ENCODE results near the gene PPP2R2C.

The PPP2R2C gene

GRCh38 chr4:6391186-6391851 is 81.1 kb downstream of the PPP2R2C start:
- TF ChIP-seq EZH2 (IDR thresholded peaks at IDR 0.05; ENCODE audit: borderline replicate concordance, low read depth, low read length, severe bottlenecking) = no peak
- no peak overlapping the region for H3K27ac ChIP-seq (ENCODE audit: low read length)
- no peaks in the 10 kb centered on the region; the same call in 1 of the 2 replicates for H4K20me1 ChIP-seq (ENCODE audit: insufficient read depth, low read length)
- no peak overlapping the region for H3K4me3 ChIP-seq (ENCODE audit: low read depth in 1 of 2, low read length in 2 of 2)
- no peak overlapping the region for H3K9ac ChIP-seq (ENCODE audit: low read depth, low read length)
- H2AFZ ChIP-seq (ENCODE audit: low read depth, low read length) = no peak overlapping the region
- no peaks in the 10 kb centered on the region for H3K36me3 ChIP-seq (ENCODE audit: insufficient read depth, low read length)
- H3K4me2 ChIP-seq (ENCODE audit: insufficient read depth, low read length) = no peak overlapping the region
- ATAC-seq (ENCODE audit: insufficient read depth, low read depth) = no peak
- H3K9me3 ChIP-seq (ENCODE audit: insufficient read depth, low read length, severe bottlenecking) = no peaks in the 10 kb centered on the region
- no peaks in the 10 kb centered on the region for H3K4me1 ChIP-seq (ENCODE audit: insufficient read depth, low read length)
- H3K27me3 ChIP-seq (ENCODE audit: insufficient read depth, low read length, poor library complexity) = peaks cover 3% of the 10 kb centered on the region
- DNase-seq = no peak
- H3K79me2 ChIP-seq (ENCODE audit: insufficient read depth, low read length) = no peaks in the 10 kb centered on the region

- peaks cover 3% of the 10 kb centered on the region for H3K27me3 ChIP-seq (ENCODE audit: insufficient read depth, low read length, poor library complexity)
- no peak overlapping the region for H3K4me2 ChIP-seq (ENCODE audit: insufficient read depth, low read length)
- no peaks in the 10 kb centered on the region for H3K4me1 ChIP-seq (ENCODE audit: insufficient read depth, low read length)
- no peak overlapping the region for H2AFZ ChIP-seq (ENCODE audit: low read depth, low read length)
- no peaks in the 10 kb centered on the region for H3K36me3 ChIP-seq (ENCODE audit: insufficient read depth, low read length)
- H3K9me3 ChIP-seq (ENCODE audit: insufficient read depth, low read length, severe bottlenecking) = no peaks in the 10 kb centered on the region
- no peak for DNase-seq
- no peaks in the 10 kb centered on the region for H3K79me2 ChIP-seq (ENCODE audit: insufficient read depth, low read length)
- no peak for ATAC-seq (ENCODE audit: insufficient read depth, low read depth)
- no peaks in the 10 kb centered on the region; the same call in 1 of the 2 replicates for H4K20me1 ChIP-seq (ENCODE audit: insufficient read depth, low read length)
- no peak overlapping the region for H3K27ac ChIP-seq (ENCODE audit: low read length)
- no peak overlapping the region for H3K9ac ChIP-seq (ENCODE audit: low read depth, low read length)
- H3K4me3 ChIP-seq (ENCODE audit: low read depth in 1 of 2, low read length in 2 of 2) = no peak overlapping the region
- TF ChIP-seq EZH2 (IDR thresholded peaks at IDR 0.05; ENCODE audit: borderline replicate concordance, low read depth, low read length, severe bottlenecking) (no peak), CTCF (IDR thresholded peaks at IDR 0.05; ENCODE audit: borderline replicate concordance, extremely low read depth, low read length, poor library complexity, severe bottlenecking) (no peak)
Observed at GRCh38 chr4:6390356-6390755, 82.1 kb downstream of the PPP2R2C start.

GRCh38 chr4:6389142-6389825 is 83.1 kb downstream of the PPP2R2C start:
- DNase-seq (no peak), ATAC-seq (ENCODE audit: insufficient read depth, low read depth) (no peak)
- Histone ChIP-seq H3K79me2 (ENCODE audit: insufficient read depth, low read length) (no peaks in the 10 kb centered on the region), H3K4me1 (ENCODE audit: insufficient read depth, low read length) (no peaks in the 10 kb centered on the region), H3K4me3 (ENCODE audit: low read depth in 1 of 2, low read length in 2 of 2) (no peak overlapping the region), H3K27ac (ENCODE audit: low read length) (no peak overlapping the region), H4K20me1 (ENCODE audit: insufficient read depth, low read length) (no peaks in the 10 kb centered on the region; the same call in 1 of the 2 replicates), H3K9me3 (ENCODE audit: insufficient read depth, low read length, severe bottlenecking) (no peaks in the 10 kb centered on the region), H3K4me2 (ENCODE audit: insufficient read depth, low read length) (no peak overlapping the region), H3K36me3 (ENCODE audit: insufficient read depth, low read length) (no peaks in the 10 kb centered on the region), H3K27me3 (ENCODE audit: insufficient read depth, low read length, poor library complexity) (peaks cover 3% of the 10 kb centered on the region), H3K9ac (ENCODE audit: low read depth, low read length) (no peak overlapping the region), H2AFZ (ENCODE audit: low read depth, low read length) (no peak overlapping the region)
- TF ChIP-seq CTCF (IDR thresholded peaks at IDR 0.05; ENCODE audit: borderline replicate concordance, extremely low read depth, low read length, poor library complexity, severe bottlenecking) (no peak), EZH2 (IDR thresholded peaks at IDR 0.05; ENCODE audit: borderline replicate concordance, low read depth, low read length, severe bottlenecking) (no peak)

- ATAC-seq (ENCODE audit: insufficient read depth, low read depth) (no peak), DNase-seq (no peak)
- Histone ChIP-seq H3K4me2 (ENCODE audit: insufficient read depth, low read length) (no peak overlapping the region), H3K36me3 (ENCODE audit: insufficient read depth, low read length) (no peaks in the 10 kb centered on the region), H3K4me1 (ENCODE audit: insufficient read depth, low read length) (no peaks in the 10 kb centered on the region), H4K20me1 (ENCODE audit: insufficient read depth, low read length) (no peaks in the 10 kb centered on the region; the same call in 1 of the 2 replicates), H3K79me2 (ENCODE audit: insufficient read depth, low read length) (no peaks in the 10 kb centered on the region), H3K27me3 (ENCODE audit: insufficient read depth, low read length, poor library complexity) (peaks cover 3% of the 10 kb centered on the region), H3K9me3 (ENCODE audit: insufficient read depth, low read length, severe bottlenecking) (no peaks in the 10 kb centered on the region), H3K27ac (ENCODE audit: low read length) (no peak overlapping the region), H3K9ac (ENCODE audit: low read depth, low read length) (no peak overlapping the region), H2AFZ (ENCODE audit: low read depth, low read length) (no peak overlapping the region), H3K4me3 (ENCODE audit: low read depth in 1 of 2, low read length in 2 of 2) (no peak overlapping the region)
- TF ChIP-seq CTCF (IDR thresholded peaks at IDR 0.05; ENCODE audit: borderline replicate concordance, extremely low read depth, low read length, poor library complexity, severe bottlenecking) = no peak
- TF ChIP-seq EZH2 (IDR thresholded peaks at IDR 0.05; ENCODE audit: borderline replicate concordance, low read depth, low read length, severe bottlenecking) = no peak
Observed at GRCh38 chr4:6388713-6389112, 83.7 kb downstream of the PPP2R2C start.
